ENCODE measurements around the gene MED13. TPM values are rescaled to one million over a fixed set of nuclear protein-coding genes. Genes with fewer than 3 reads are reported as not detected.
"Not testable (repeated sequence)": the region's sequence is repeated elsewhere in the genome, so short reads cannot be mapped to it uniquely, and the experiment has no call there.

MED13 gene
- total RNA-seq, 1 experiment from 2014 or later: 30.0 TPM

- DNase-seq (ENCODE audit: low read depth): no peak
Observed at GRCh38 chr17:62086737-62087136, 21.7 kb upstream of the MED13 start.

GRCh38 chr17:62085511-62086408 lies 20.7 kb upstream of the MED13 start:
- no peak for DNase-seq (ENCODE audit: low read depth)

- no peak for DNase-seq (ENCODE audit: low read depth)
Observed at GRCh38 chr17:62084585-62084984, 19.5 kb upstream of the MED13 start.

- DNase-seq (ENCODE audit: low read depth): no peak
Observed at GRCh38 chr17:62083651-62084050, 18.6 kb upstream of the MED13 start.

- DNase-seq (ENCODE audit: low read depth): no peak
Observed at GRCh38 chr17:62080647-62081046, 15.6 kb upstream of the MED13 start.

- no peak for DNase-seq (ENCODE audit: low read depth)
Observed at GRCh38 chr17:62078009-62078408, 12.9 kb upstream of the MED13 start.

- no peak for DNase-seq (ENCODE audit: low read depth)
Observed at GRCh38 chr17:62076864-62077788, 12.0 kb upstream of the MED13 start.

- DNase-seq (ENCODE audit: low read depth): no peak
Observed at GRCh38 chr17:62075308-62075815, 10.3 kb upstream of the MED13 start.

GRCh38 chr17:62073993-62074392 lies 8.9 kb upstream of the MED13 start:
- no peak for DNase-seq (ENCODE audit: low read depth)

GRCh38 chr17:62072855-62073254 lies 7.8 kb upstream of the MED13 start:
- not testable (repeated sequence) for DNase-seq (ENCODE audit: low read depth)

GRCh38 chr17:62070900-62071299 lies 5.8 kb upstream of the MED13 start:
- no peak for DNase-seq (ENCODE audit: low read depth)

- DNase-seq (ENCODE audit: low read depth): no peak
Observed at GRCh38 chr17:62067165-62068145, 2.4 kb upstream of the MED13 start.

- peak; percentile 96 for DNase-seq (ENCODE audit: low read depth)
Observed at GRCh38 chr17:62065611-62066468, 762 bp upstream of the MED13 start.

- no peak for DNase-seq (ENCODE audit: low read depth)
Observed at GRCh38 chr17:62064029-62064790, 868 bp downstream of the MED13 start.

- DNase-seq (ENCODE audit: low read depth): no peak
Observed at GRCh38 chr17:62062944-62063343, 2.1 kb downstream of the MED13 start.

GRCh38 chr17:62062302-62062701 lies 2.8 kb downstream of the MED13 start:
- DNase-seq (ENCODE audit: low read depth): no peak

- DNase-seq (ENCODE audit: low read depth): no peak
Observed at GRCh38 chr17:62059414-62059813, 5.7 kb downstream of the MED13 start.

GRCh38 chr17:62058611-62059010 lies 6.5 kb downstream of the MED13 start:
- DNase-seq (ENCODE audit: low read depth): no peak

- DNase-seq (ENCODE audit: low read depth): peak; percentile 22
Observed at GRCh38 chr17:62057696-62058095, 7.4 kb downstream of the MED13 start.

Measured in LHCN-M2 (cell line).